ENCODE results near the gene TERT.

Gene TERT

GRCh38 chr5:1318659-1319251 lies 23.9 kb upstream of the TERT start:
- no peak for DNase-seq (ENCODE audit: low read depth)

- DNase-seq (ENCODE audit: low read depth), result no peak
Measured at GRCh38 chr5:1317921-1318565, 23.2 kb upstream of the TERT start.

- DNase-seq (ENCODE audit: low read depth), result no peak
Measured at GRCh38 chr5:1316588-1317340, 21.9 kb upstream of the TERT start.

- no peak for DNase-seq (ENCODE audit: low read depth)
Measured at GRCh38 chr5:1315709-1316587, 21.1 kb upstream of the TERT start.

- DNase-seq (ENCODE audit: low read depth), result no peak
Measured at GRCh38 chr5:1315018-1315708, 20.3 kb upstream of the TERT start.

GRCh38 chr5:1314564-1314982 lies 19.7 kb upstream of the TERT start:
- DNase-seq (ENCODE audit: low read depth), result no peak

- no peak for DNase-seq (ENCODE audit: low read depth)
Measured at GRCh38 chr5:1312993-1313833, 18.3 kb upstream of the TERT start.

GRCh38 chr5:1312206-1312605 lies 17.3 kb upstream of the TERT start:
- DNase-seq (ENCODE audit: low read depth), result no peak

- DNase-seq (ENCODE audit: low read depth), result no peak
Measured at GRCh38 chr5:1311439-1312055, 16.7 kb upstream of the TERT start.

- DNase-seq (ENCODE audit: low read depth), result no peak
Measured at GRCh38 chr5:1310118-1310517, 15.2 kb upstream of the TERT start.

- DNase-seq (ENCODE audit: low read depth), result no peak
Measured at GRCh38 chr5:1304033-1304432, 9.2 kb upstream of the TERT start.

GRCh38 chr5:1302258-1302657 lies 7.4 kb upstream of the TERT start:
- no peak for DNase-seq (ENCODE audit: low read depth)

GRCh38 chr5:1300581-1301083 lies 5.8 kb upstream of the TERT start:
- no peak for DNase-seq (ENCODE audit: low read depth)

GRCh38 chr5:1299961-1300360 lies 5.1 kb upstream of the TERT start:
- no peak for DNase-seq (ENCODE audit: low read depth)

GRCh38 chr5:1299511-1299850 lies 4.6 kb upstream of the TERT start:
- DNase-seq (ENCODE audit: low read depth), result no peak

- no peak for DNase-seq (ENCODE audit: low read depth)
Measured at GRCh38 chr5:1298723-1299510, 4.0 kb upstream of the TERT start.

- no peak for DNase-seq (ENCODE audit: low read depth)
Measured at GRCh38 chr5:1298067-1298551, 3.2 kb upstream of the TERT start.

- no peak for DNase-seq (ENCODE audit: low read depth)
Measured at GRCh38 chr5:1297243-1297642, 2.4 kb upstream of the TERT start.

GRCh38 chr5:1295650-1296037 lies 776 bp upstream of the TERT start:
- DNase-seq (ENCODE audit: low read depth), result no peak
